ENCODE data around the gene ACOT7.
A peak's percentile ranks its signal among the peaks of the same experiment; 100 is the strongest.

The ACOT7 gene

GRCh38 chr1:6426972-6427350, 33.4 kb upstream of the ACOT7 start:
- H3K36me3 Mint-ChIP-seq, result no peaks in the 10 kb centered on the region
- H3K4me1 Mint-ChIP-seq, result peaks cover 9% of the 10 kb centered on the region
- no peak for DNase-seq (ENCODE audit: low spot score in 2 of 2)
- H3K27ac Mint-ChIP-seq, result no peak overlapping the region
- no peaks in the 10 kb centered on the region for H3K9me3 Mint-ChIP-seq
- H3K4me3 Mint-ChIP-seq, result no peak overlapping the region
- ATAC-seq, result no peak

- Mint-ChIP-seq H3K27ac (no peak overlapping the region), H3K4me1 (peaks cover 13% of the 10 kb centered on the region), H3K4me3 (no peak overlapping the region), H3K9me3 (no peaks in the 10 kb centered on the region), H3K36me3 (no peaks in the 10 kb centered on the region)
- DNase-seq (ENCODE audit: low spot score in 2 of 2) (no peak), ATAC-seq (no peak)
Measured at GRCh38 chr1:6426277-6426971, 32.9 kb upstream of the ACOT7 start.

- no peaks in the 10 kb centered on the region for H3K36me3 Mint-ChIP-seq
- ATAC-seq, result no peak
- DNase-seq (ENCODE audit: low spot score in 2 of 2), result no peak
- H3K4me3 Mint-ChIP-seq, result no peak overlapping the region
- H3K9me3 Mint-ChIP-seq, result no peaks in the 10 kb centered on the region
- peaks cover 19% of the 10 kb centered on the region for H3K4me1 Mint-ChIP-seq
- H3K27ac Mint-ChIP-seq, result no peak overlapping the region
Measured at GRCh38 chr1:6425658-6426057, 32.1 kb upstream of the ACOT7 start.

GRCh38 chr1:6424619-6425593, 31.3 kb upstream of the ACOT7 start, which contains the start of gene ESPN:
TSS of gene ESPN (plus strand) at chr1:6424776. CDS start at chr1:6424956, 180 bp downstream.
- Mint-ChIP-seq H3K27ac (no peak within 1 kb of the TSS), H3K4me1 (peaks cover 19% of the 10 kb centered on the region), H3K36me3 (no peaks in the 10 kb centered on the region), H3K9me3 (no peaks in the 10 kb centered on the region), H3K4me3 (peak within 1 kb of the TSS; percentile 70)
- DNase-seq (ENCODE audit: low spot score in 2 of 2) (no peak), ATAC-seq (peak; percentile 22)

DNA sequence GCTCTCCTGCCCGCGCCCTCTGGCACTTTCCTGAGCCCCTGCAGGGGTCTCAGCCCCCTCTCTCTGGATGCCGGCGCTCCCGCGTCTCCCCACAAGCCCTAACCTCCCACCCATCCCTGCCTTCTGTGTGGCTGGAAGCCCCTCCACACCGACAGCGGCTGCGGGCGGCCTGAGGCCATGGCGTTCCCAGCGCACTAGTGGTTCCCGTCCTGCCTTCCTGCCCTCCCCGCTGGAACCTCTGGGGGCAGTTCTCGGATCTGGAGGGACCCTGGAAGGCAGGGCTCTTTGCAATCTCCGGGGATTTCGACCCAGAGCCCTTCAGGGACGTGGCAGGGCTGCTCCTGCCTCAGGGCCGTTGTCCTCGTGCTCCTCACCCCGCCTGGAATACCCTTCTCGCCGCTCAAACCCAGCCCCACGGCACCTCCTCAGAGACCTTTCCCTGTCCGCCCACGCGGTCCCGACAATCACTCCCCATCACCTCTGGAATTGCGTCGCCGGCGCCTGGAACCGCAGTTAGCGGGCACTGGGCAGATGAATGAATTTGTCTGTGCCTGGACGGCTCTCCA, 30.5 kb upstream of the ACOT7 start:
- Mint-ChIP-seq H3K9me3 (no peaks in the 10 kb centered on the region), H3K4me1 (peaks cover 19% of the 10 kb centered on the region), H3K36me3 (no peaks in the 10 kb centered on the region), H3K4me3 (peak overlapping the region; percentile 70), H3K27ac (no peak overlapping the region)
- no peak for DNase-seq (ENCODE audit: low spot score in 2 of 2)
- ATAC-seq, result no peak

- DNase-seq (ENCODE audit: low spot score in 2 of 2) (peak; percentile 55 to 83), ATAC-seq (peak; percentile 75)
- Mint-ChIP-seq H3K27ac (no peak overlapping the region), H3K36me3 (no peaks in the 10 kb centered on the region), H3K4me3 (peak overlapping the region; percentile 70), H3K9me3 (no peaks in the 10 kb centered on the region), H3K4me1 (peaks cover 19% of the 10 kb centered on the region)
Measured at GRCh38 chr1:6423321-6423999, 29.9 kb upstream of the ACOT7 start.

DNA sequence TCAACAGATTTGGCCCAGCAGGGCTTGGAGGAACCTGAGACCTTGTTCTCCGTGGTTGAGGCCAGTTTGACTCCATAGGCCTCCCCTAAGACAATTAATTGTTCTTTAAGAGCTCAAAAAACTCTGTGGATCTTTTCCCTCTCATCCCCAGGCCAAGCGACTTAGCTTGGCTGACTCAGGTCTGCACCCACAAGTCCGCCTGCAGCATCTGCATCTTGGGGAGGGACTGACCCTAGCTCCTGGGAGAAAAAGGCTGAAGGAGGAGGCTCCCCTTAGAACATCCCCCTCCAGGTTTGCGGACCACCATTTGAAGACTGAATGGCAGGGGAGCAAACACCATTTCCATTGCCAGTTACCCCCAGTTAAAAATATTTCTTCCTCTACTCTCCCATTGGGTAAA, 27.7 kb upstream of the ACOT7 start:
- H3K9me3 Mint-ChIP-seq, result no peaks in the 10 kb centered on the region
- no peak overlapping the region for H3K4me3 Mint-ChIP-seq
- ATAC-seq, result no peak
- DNase-seq (ENCODE audit: low spot score in 2 of 2), result no peak
- H3K27ac Mint-ChIP-seq, result no peak overlapping the region
- no peaks in the 10 kb centered on the region for H3K36me3 Mint-ChIP-seq
- H3K4me1 Mint-ChIP-seq, result peaks cover 19% of the 10 kb centered on the region

- ATAC-seq, result no peak
- Mint-ChIP-seq H3K4me3 (peak overlapping the region; percentile 59), H3K9me3 (no peaks in the 10 kb centered on the region), H3K4me1 (peaks cover 19% of the 10 kb centered on the region), H3K36me3 (no peaks in the 10 kb centered on the region), H3K27ac (no peak overlapping the region)
- DNase-seq (ENCODE audit: low spot score in 2 of 2), result no peak
Measured at GRCh38 chr1:6420454-6421042, 27.0 kb upstream of the ACOT7 start.

- Mint-ChIP-seq H3K36me3 (no peaks in the 10 kb centered on the region), H3K9me3 (no peaks in the 10 kb centered on the region), H3K27ac (no peak within 1 kb of the TSS), H3K4me3 (peak within 1 kb of the TSS; percentile 59), H3K4me1 (peaks cover 19% of the 10 kb centered on the region)
- peak; percentile 33 for ATAC-seq
- DNase-seq (ENCODE audit: low spot score in 2 of 2), result no peak
Measured at GRCh38 chr1:6419804-6420453, 26.4 kb upstream of the ACOT7 start, which contains the start of gene HES2. TSS of gene HES2 (minus strand) at chr1:6419919. CDS start at chr1:6419820, 99 bp downstream.

DNA sequence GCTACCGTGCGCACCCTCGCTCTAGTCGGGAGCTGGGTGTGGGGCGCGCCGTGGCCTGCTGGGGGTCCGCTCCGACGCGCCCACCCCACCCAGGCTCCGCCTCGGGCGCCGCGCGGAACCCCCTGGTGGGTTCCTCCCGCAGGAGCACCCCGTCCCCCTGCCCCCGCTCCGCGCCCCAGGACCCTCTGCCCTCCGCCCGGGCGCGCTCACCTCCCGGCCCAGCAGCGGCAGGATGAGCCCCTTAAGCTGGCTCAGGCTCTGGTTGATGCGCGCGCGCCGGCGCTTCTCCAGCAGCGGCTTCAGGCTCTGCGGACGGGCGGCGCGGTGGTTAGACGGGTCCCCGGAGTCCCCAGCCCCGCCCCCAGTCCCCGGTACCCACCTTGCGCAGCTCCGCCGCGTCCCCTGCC, 25.8 kb upstream of the ACOT7 start:
- ATAC-seq (no peak), DNase-seq (ENCODE audit: low spot score in 2 of 2) (no peak)
- Mint-ChIP-seq H3K9me3 (no peaks in the 10 kb centered on the region), H3K4me3 (peak overlapping the region; percentile 59), H3K36me3 (no peaks in the 10 kb centered on the region), H3K4me1 (peaks cover 21% of the 10 kb centered on the region), H3K27ac (no peak overlapping the region)

- no peak for DNase-seq (ENCODE audit: low spot score in 2 of 2)
- H3K9me3 Mint-ChIP-seq, result no peaks in the 10 kb centered on the region
- H3K4me1 Mint-ChIP-seq, result peaks cover 18% of the 10 kb centered on the region
- H3K27ac Mint-ChIP-seq, result no peak overlapping the region
- ATAC-seq, result no peak
- H3K36me3 Mint-ChIP-seq, result no peaks in the 10 kb centered on the region
- H3K4me3 Mint-ChIP-seq, result peak overlapping the region; percentile 59
Measured at GRCh38 chr1:6418668-6419396, 25.3 kb upstream of the ACOT7 start.

- H3K4me3 Mint-ChIP-seq, result no peak overlapping the region
- ATAC-seq, result no peak
- H3K4me1 Mint-ChIP-seq, result peaks cover 17% of the 10 kb centered on the region
- no peak overlapping the region for H3K27ac Mint-ChIP-seq
- H3K36me3 Mint-ChIP-seq, result no peaks in the 10 kb centered on the region
- no peaks in the 10 kb centered on the region for H3K9me3 Mint-ChIP-seq
- DNase-seq (ENCODE audit: low spot score in 2 of 2), result no peak
Measured at GRCh38 chr1:6417961-6418667, 24.5 kb upstream of the ACOT7 start.

GRCh38 chr1:6416906-6417305, 23.3 kb upstream of the ACOT7 start:
- Mint-ChIP-seq H3K27ac (no peak overlapping the region), H3K4me1 (peaks cover 17% of the 10 kb centered on the region), H3K9me3 (no peaks in the 10 kb centered on the region), H3K36me3 (no peaks in the 10 kb centered on the region), H3K4me3 (no peak overlapping the region)
- no peak for ATAC-seq
- DNase-seq (ENCODE audit: low spot score in 2 of 2), result no peak
